Measurements from ENCODE around the gene DERA.
"Not testable (repeated sequence)": the region's sequence is repeated elsewhere in the genome, so short reads cannot be mapped to it uniquely, and the experiment has no call there.

DERA gene

DNA sequence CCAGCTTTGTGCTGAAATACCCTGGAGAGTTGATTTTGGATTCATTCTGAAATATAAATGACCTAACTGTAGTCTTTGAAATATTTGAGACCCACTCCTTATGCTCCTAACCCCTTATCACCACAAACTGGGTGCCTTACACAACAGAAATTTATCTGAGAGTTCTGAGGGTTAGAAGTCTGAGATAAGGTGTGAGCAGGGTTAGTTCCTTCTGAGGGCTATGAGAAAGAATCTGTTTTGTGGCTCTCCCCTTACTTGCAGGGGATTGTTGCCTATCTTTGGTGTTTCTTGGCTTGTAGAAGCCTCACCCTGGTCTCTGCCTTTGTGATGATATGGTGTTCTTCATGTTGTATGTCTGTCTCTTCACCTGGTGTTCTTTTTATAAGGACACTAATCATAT lies 91.7 kb downstream of the DERA start:
- Histone ChIP-seq H3K27me3 (no peaks in the 10 kb centered on the region), H3K4me3 (ENCODE audit: low read depth in 1 of 2, low read length in 1 of 2) (no peak overlapping the region), H3K27ac (no peak overlapping the region), H3K4me1 (ENCODE audit: control insufficient read depth in 1 of 2, insufficient read depth in 1 of 2, low read depth in 1 of 2, low read length in 1 of 2) (no peaks in the 10 kb centered on the region), H3K36me3 (no peaks in the 10 kb centered on the region), H3K9me3 (no peaks in the 10 kb centered on the region)
- no peak for TF ChIP-seq CTCF (IDR thresholded peaks at IDR 0.05)

GRCh38 chr12:16003460-16003859 lies 92.3 kb downstream of the DERA start:
- no peaks in the 10 kb centered on the region for H3K36me3 ChIP-seq
- no peaks in the 10 kb centered on the region for H3K4me1 ChIP-seq (ENCODE audit: control insufficient read depth in 1 of 2, insufficient read depth in 1 of 2, low read depth in 1 of 2, low read length in 1 of 2)
- TF ChIP-seq CTCF (IDR thresholded peaks at IDR 0.05): no peak
- H3K9me3 ChIP-seq: no peaks in the 10 kb centered on the region
- no peaks in the 10 kb centered on the region for H3K27me3 ChIP-seq
- no peak overlapping the region for H3K27ac ChIP-seq
- no peak overlapping the region for H3K4me3 ChIP-seq (ENCODE audit: low read depth in 1 of 2, low read length in 1 of 2)

GRCh38 chr12:16006752-16007151 lies 95.6 kb downstream of the DERA start:
- no peaks in the 10 kb centered on the region for H3K9me3 ChIP-seq
- H3K4me1 ChIP-seq (ENCODE audit: control insufficient read depth in 1 of 2, insufficient read depth in 1 of 2, low read depth in 1 of 2, low read length in 1 of 2): no peaks in the 10 kb centered on the region
- H3K27ac ChIP-seq: no peak overlapping the region
- H3K4me3 ChIP-seq (ENCODE audit: low read depth in 1 of 2, low read length in 1 of 2): no peak overlapping the region
- no peak for TF ChIP-seq CTCF (IDR thresholded peaks at IDR 0.05)
- H3K36me3 ChIP-seq: no peaks in the 10 kb centered on the region
- no peaks in the 10 kb centered on the region for H3K27me3 ChIP-seq

- TF ChIP-seq CTCF (IDR thresholded peaks at IDR 0.05): no peak
- H3K36me3 ChIP-seq: no peaks in the 10 kb centered on the region
- no peak overlapping the region for H3K27ac ChIP-seq
- H3K4me3 ChIP-seq (ENCODE audit: low read depth in 1 of 2, low read length in 1 of 2): no peak overlapping the region
- H3K9me3 ChIP-seq: peaks cover 3% of the 10 kb centered on the region
- no peaks in the 10 kb centered on the region for H3K4me1 ChIP-seq (ENCODE audit: control insufficient read depth in 1 of 2, insufficient read depth in 1 of 2, low read depth in 1 of 2, low read length in 1 of 2)
- no peaks in the 10 kb centered on the region for H3K27me3 ChIP-seq
These were observed 97.3 kb downstream of the DERA start for GRCh38 chr12:16008421-16008824.

DNA sequence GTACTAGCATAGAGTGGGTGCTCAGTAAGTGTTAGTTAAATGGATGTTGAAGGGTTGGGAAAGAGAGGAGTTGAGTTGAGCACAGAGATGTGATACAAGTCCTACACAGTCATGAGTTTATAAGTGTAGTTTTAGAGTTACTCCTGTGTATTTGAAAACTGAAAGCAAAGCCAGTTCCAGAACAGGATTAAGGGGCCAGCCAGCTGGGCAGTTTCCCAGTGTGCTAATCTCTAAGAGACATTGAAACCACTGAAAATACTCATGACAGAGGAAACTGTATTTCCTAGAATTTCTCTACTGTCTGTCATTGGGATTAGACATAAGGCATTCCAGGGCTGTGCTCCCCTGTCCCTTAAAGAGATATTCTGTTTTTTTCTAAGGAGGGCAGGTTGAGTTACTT lies 101.0 kb downstream of the DERA start:
- Histone ChIP-seq H3K4me1 (ENCODE audit: control insufficient read depth in 1 of 2, insufficient read depth in 1 of 2, low read depth in 1 of 2, low read length in 1 of 2) (no peaks in the 10 kb centered on the region), H3K27ac (no peak overlapping the region)
- TF ChIP-seq CTCF (IDR thresholded peaks at IDR 0.05): no peak

DNA sequence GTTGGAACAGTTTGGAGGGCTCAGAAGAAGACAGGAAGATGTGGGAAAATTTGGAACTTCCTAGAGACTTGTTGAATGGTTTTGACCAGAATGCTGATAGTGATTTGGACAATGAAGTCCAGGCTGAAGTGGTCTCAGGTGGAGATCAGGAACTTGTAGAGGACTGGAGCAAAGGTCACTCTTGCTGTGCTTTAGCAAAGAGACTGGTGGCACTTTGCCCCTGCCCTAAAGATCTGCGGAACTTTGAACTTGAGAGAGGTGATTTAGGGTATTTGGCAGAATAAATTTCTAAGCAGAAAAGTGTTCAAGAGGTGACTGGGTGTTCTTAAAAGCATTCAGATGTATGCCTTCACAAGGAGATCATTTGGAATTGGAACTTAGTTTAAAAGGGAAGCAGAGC lies 102.6 kb downstream of the DERA start:
- H3K9me3 ChIP-seq: peaks cover 15% of the 10 kb centered on the region
- H3K27ac ChIP-seq; H3K4me1 ChIP-seq (ENCODE audit: control insufficient read depth in 1 of 2, insufficient read depth in 1 of 2, low read depth in 1 of 2, low read length in 1 of 2); H3K27me3 ChIP-seq; H3K4me3 ChIP-seq (ENCODE audit: low read depth in 1 of 2, low read length in 1 of 2); H3K36me3 ChIP-seq: not testable (repeated sequence)

More for the DNA sequence above, 101.0 kb downstream of the DERA start:
- H3K27me3 ChIP-seq: no peaks in the 10 kb centered on the region
- H3K36me3 ChIP-seq: no peaks in the 10 kb centered on the region
- H3K4me3 ChIP-seq (ENCODE audit: low read depth in 1 of 2, low read length in 1 of 2): no peak overlapping the region
- H3K9me3 ChIP-seq: peaks cover 15% of the 10 kb centered on the region

GRCh38 chr12:16014394-16014793 lies 103.3 kb downstream of the DERA start:
- peaks cover 15% of the 10 kb centered on the region for H3K9me3 ChIP-seq
- not testable (repeated sequence) for H3K4me1 ChIP-seq (ENCODE audit: control insufficient read depth in 1 of 2, insufficient read depth in 1 of 2, low read depth in 1 of 2, low read length in 1 of 2); H3K4me3 ChIP-seq (ENCODE audit: low read depth in 1 of 2, low read length in 1 of 2); H3K36me3 ChIP-seq; H3K27ac ChIP-seq; H3K27me3 ChIP-seq

All from neutrophil (primary cell).